ENCODE results near the gene PTGDS. TPM values are rescaled to one million over a fixed set of nuclear protein-coding genes. Genes with fewer than 3 reads are reported as not detected.
A peak's percentile ranks its signal among the peaks of the same experiment; 100 is the strongest.

PTGDS gene
- total and polyA plus RNA-seq, 9 of the 15 experiments (the other 6 are each of a cell fraction or from before 2014, with no cell fraction given): 0.46 to 7.1 (median 2.0) TPM

DNA sequence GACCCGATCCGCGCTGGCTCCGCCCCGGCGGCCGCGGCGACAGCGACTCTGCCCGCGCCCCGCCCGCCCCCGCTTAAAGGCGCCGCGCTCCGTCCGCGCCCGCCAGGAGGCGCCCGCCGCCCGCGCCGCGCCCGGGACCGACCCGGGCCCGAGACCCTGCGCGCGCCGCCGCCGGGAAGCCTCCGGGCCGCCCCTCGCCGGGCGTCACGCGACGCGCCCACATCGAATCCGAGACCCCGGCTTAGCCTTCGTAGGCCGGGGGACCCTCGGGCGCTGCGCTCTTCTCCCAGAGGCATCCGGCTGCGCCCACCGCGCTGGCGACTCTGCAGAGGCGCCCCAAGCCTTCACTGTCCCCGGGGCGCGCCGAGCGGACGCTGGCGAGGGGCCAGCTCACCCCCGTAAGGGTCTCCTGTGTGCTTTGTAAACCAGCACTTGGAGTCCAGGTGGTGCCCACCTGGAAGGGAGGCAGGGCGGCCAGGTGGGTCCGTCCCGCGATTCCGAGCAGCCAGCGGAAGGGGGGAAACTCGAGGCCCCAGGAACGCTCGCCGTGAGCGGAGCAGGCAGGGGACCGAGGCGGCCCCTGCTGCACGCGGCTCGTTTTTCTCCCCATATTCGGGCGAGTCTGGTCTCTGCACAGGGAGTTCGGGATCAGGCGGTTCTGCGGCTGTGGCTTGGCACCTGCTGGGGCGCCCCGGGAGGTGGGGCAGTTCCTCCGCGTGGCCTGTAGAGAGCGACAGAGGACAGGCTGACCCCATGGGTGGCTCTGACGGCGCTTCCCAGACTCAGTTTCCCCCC lies 51.2 kb downstream of the PTGDS start (continued):
- TF ChIP-seq, protein P1, sequence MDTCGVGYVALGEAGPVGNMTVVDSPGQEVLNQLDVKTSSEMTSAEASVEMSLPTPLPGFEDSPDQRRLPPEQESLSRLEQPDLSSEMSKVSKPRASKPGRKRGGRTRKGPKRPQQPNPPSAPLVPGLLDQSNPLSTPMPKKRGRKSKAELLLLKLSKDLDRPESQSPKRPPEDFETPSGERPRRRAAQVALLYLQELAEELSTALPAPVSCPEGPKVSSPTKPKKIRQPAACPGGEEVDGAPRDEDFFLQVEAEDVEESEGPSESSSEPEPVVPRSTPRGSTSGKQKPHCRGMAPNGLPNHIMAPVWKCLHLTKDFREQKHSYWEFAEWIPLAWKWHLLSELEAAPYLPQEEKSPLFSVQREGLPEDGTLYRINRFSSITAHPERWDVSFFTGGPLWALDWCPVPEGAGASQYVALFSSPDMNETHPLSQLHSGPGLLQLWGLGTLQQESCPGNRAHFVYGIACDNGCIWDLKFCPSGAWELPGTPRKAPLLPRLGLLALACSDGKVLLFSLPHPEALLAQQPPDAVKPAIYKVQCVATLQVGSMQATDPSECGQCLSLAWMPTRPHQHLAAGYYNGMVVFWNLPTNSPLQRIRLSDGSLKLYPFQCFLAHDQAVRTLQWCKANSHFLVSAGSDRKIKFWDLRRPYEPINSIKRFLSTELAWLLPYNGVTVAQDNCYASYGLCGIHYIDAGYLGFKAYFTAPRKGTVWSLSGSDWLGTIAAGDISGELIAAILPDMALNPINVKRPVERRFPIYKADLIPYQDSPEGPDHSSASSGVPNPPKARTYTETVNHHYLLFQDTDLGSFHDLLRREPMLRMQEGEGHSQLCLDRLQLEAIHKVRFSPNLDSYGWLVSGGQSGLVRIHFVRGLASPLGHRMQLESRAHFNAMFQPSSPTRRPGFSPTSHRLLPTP (IDR thresholded peaks at IDR 0.05; ENCODE audit: borderline replicate concordance, extremely low read depth, insufficient read length): no peak
- TF ChIP-seq CBFA2T2 (conservative IDR thresholded peaks at IDR 0.05): no peak; the same call in 1 of the 2 replicates
- TF ChIP-seq, protein P2, sequence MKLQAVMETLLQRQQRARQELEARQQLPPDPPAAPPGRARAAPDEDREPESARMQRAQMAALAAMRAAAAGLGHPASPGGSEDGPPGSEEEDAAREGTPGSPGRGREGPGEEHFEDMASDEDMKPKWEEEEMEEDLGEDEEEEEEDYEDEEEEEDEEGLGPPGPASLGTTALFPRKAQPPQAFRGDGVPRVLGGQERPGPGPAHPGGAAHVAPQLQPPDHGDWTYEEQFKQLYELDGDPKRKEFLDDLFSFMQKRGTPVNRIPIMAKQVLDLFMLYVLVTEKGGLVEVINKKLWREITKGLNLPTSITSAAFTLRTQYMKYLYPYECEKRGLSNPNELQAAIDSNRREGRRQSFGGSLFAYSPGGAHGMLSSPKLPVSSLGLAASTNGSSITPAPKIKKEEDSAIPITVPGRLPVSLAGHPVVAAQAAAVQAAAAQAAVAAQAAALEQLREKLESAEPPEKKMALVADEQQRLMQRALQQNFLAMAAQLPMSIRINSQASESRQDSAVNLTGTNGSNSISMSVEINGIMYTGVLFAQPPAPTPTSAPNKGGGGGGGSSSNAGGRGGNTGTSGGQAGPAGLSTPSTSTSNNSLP (IDR thresholded peaks at IDR 0.05; ENCODE audit: borderline replicate concordance, low read depth, low read length): no peak
- no peak for TF ChIP-seq ETV6 (IDR thresholded peaks at IDR 0.05; ENCODE audit: borderline replicate concordance in 1 of 2, low read depth in 2 of 2, low read length in 1 of 2)
- TF ChIP-seq ETV6 (CRISPR knock-in tag; IDR thresholded peaks at IDR 0.05; ENCODE audit: borderline replicate concordance): no peak
- TF ChIP-seq MTF1 (CRISPR knock-in tag; IDR thresholded peaks at IDR 0.05; ENCODE audit: borderline replicate concordance): no peak
- TF ChIP-seq, protein P3, sequence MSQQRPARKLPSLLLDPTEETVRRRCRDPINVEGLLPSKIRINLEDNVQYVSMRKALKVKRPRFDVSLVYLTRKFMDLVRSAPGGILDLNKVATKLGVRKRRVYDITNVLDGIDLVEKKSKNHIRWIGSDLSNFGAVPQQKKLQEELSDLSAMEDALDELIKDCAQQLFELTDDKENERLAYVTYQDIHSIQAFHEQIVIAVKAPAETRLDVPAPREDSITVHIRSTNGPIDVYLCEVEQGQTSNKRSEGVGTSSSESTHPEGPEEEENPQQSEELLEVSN (IDR thresholded peaks at IDR 0.05; ENCODE audit: borderline replicate concordance in 1 of 2, extremely low read depth in 1 of 2, insufficient read depth in 1 of 2, insufficient read length in 1 of 2, low read depth in 1 of 2, low read length in 1 of 2, poor library complexity in 1 of 2, severe bottlenecking in 1 of 2): peak; percentile 64 to 85
- TF ChIP-seq, protein P4, sequence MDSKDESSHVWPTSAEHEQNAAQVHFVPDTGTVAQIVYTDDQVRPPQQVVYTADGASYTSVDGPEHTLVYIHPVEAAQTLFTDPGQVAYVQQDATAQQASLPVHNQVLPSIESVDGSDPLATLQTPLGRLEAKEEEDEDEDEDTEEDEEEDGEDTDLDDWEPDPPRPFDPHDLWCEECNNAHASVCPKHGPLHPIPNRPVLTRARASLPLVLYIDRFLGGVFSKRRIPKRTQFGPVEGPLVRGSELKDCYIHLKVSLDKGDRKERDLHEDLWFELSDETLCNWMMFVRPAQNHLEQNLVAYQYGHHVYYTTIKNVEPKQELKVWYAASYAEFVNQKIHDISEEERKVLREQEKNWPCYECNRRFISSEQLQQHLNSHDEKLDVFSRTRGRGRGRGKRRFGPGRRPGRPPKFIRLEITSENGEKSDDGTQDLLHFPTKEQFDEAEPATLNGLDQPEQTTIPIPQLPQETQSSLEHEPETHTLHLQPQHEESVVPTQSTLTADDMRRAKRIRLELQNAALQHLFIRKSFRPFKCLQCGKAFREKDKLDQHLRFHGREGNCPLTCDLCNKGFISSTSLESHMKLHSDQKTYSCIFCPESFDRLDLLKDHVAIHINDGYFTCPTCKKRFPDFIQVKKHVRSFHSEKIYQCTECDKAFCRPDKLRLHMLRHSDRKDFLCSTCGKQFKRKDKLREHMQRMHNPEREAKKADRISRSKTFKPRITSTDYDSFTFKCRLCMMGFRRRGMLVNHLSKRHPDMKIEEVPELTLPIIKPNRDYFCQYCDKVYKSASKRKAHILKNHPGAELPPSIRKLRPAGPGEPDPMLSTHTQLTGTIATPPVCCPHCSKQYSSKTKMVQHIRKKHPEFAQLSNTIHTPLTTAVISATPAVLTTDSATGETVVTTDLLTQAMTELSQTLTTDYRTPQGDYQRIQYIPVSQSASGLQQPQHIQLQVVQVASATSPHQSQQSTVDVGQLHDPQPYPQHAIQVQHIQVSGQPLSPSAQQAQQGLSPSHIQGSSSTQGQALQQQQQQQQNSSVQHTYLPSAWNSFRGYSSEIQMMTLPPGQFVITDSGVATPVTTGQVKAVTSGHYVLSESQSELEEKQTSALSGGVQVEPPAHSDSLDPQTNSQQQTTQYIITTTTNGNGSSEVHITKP (IDR thresholded peaks at IDR 0.05; ENCODE audit: partially characterized antibody): peak; percentile 8
- TF ChIP-seq POLR2G (IDR thresholded peaks at IDR 0.05; ENCODE audit: low read depth, low read length): peak; percentile 68
- TF ChIP-seq CEBPB (tag; IDR thresholded peaks at IDR 0.05): no peak
- TF ChIP-seq ZNF134 (CRISPR knock-in tag; conservative IDR thresholded peaks at IDR 0.05): no peak
- TF ChIP-seq, protein P5, sequence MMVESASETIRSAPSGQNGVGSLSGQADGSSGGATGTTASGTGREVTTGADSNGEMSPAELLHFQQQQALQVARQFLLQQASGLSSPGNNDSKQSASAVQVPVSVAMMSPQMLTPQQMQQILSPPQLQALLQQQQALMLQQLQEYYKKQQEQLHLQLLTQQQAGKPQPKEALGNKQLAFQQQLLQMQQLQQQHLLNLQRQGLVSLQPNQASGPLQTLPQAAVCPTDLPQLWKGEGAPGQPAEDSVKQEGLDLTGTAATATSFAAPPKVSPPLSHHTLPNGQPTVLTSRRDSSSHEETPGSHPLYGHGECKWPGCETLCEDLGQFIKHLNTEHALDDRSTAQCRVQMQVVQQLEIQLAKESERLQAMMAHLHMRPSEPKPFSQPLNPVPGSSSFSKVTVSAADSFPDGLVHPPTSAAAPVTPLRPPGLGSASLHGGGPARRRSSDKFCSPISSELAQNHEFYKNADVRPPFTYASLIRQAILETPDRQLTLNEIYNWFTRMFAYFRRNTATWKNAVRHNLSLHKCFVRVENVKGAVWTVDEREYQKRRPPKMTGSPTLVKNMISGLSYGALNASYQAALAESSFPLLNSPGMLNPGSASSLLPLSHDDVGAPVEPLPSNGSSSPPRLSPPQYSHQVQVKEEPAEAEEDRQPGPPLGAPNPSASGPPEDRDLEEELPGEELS (CRISPR knock-in tag; IDR thresholded peaks at IDR 0.05; ENCODE audit: borderline replicate concordance): no peak
